Breast epithelium (tissue), 4 donors: ENCODE results near the gene WFIKKN2. TPM values are rescaled to one million over a fixed set of nuclear protein-coding genes. Genes with fewer than 3 reads are reported as not detected.

Experiments used
- DNase-seq, 2 donors: peaks; one replicate each; pipeline ENCODE4 v3.0.0-alpha.2; 2019; ENCODE audit warnings: low spot score in 2 of 2
- H3K27ac ChIP-seq, 2 donors: fragments of 200-600 bp; sonication (generic) in 1 of 2; one replicate each; pipeline ENCODE4 v1.5.1; 2016 to 2019; ENCODE audit warnings: mild to moderate bottlenecking in 1 of 2
- H3K27me3 ChIP-seq, 2 donors: fragments of 200-600 bp; sonication (generic) in 1 of 2; one replicate each; pipeline versions ENCODE4 v1.5.1 to v1.6.0; 2017 to 2019; ENCODE audit warnings: control low read depth in 1 of 2, mild to moderate bottlenecking in 1 of 2
- H3K36me3 ChIP-seq: fragments of 200-600 bp; one replicate; pipeline ENCODE4 v1.5.1; 2019
- H3K4me1 ChIP-seq, 2 donors: fragments of 200-600 bp; sonication (generic); one replicate each; pipeline ENCODE4 v1.5.1; 2016 to 2019; ENCODE audit warnings: control low read depth in 1 of 2
- H3K4me3 ChIP-seq, 3 donors: fragments of 200-600 bp; sonication (generic); 1 replicate in 2 of 3; 2 replicates in 1 of 3; pipeline ENCODE4 v1.5.1; 2016 to 2019; ENCODE audit warnings: mild to moderate bottlenecking in 3 of 3, moderate library complexity in 2 of 3
- H3K9me3 ChIP-seq, 2 donors: fragments of 200-600 bp; sonication (generic) in 1 of 2; one replicate each; pipeline ENCODE4 v1.5.1; 2016 to 2019; ENCODE audit warnings: control low read depth in 1 of 2
- POLR2A ChIP-seq: fragments of 450-650 bp; IDR thresholded peaks from one replicate; pipeline ENCODE4 v1.6.1; 2016; ENCODE audit warnings: antibody characterized with exemption, mild to moderate bottlenecking, moderate library complexity
- POLR2AphosphoS5 ChIP-seq, 3 donors: sonication (generic); formaldehyde crosslinking; IDR thresholded peaks; one replicate each; pipeline ENCODE4 v1.6.1; 2017; ENCODE audit warnings: antibody characterized with exemption in 3 of 3
- intact Hi-C: fragments of 100-400 bp; cut with DNase I; formaldehyde crosslinking; loops from one replicate; pipeline ENCODE4 v1.15.1; 2023; ENCODE audit warnings: low total_unique reads
- total RNA-seq, 3 donors: library from RNA; depleted of rRNA; stranded (reverse); fragments of >200 nt; gene quantifications; one replicate each; pipeline ENCODE4 v1.1.0, GENCODE V29; 2016
- TF ChIP-seq, protein P1 (sequence below), 3 donors: fragments of 450-650 bp; IDR thresholded peaks; one replicate each; pipeline ENCODE4 v1.5.1; 2016 to 2017; ENCODE audit warnings: antibody characterized with exemption in 3 of 3, mild to moderate bottlenecking in 3 of 3, moderate library complexity in 3 of 3

WFIKKN2 gene
- total RNA-seq, 3 donors from 2014 or later: not detected

DNA sequence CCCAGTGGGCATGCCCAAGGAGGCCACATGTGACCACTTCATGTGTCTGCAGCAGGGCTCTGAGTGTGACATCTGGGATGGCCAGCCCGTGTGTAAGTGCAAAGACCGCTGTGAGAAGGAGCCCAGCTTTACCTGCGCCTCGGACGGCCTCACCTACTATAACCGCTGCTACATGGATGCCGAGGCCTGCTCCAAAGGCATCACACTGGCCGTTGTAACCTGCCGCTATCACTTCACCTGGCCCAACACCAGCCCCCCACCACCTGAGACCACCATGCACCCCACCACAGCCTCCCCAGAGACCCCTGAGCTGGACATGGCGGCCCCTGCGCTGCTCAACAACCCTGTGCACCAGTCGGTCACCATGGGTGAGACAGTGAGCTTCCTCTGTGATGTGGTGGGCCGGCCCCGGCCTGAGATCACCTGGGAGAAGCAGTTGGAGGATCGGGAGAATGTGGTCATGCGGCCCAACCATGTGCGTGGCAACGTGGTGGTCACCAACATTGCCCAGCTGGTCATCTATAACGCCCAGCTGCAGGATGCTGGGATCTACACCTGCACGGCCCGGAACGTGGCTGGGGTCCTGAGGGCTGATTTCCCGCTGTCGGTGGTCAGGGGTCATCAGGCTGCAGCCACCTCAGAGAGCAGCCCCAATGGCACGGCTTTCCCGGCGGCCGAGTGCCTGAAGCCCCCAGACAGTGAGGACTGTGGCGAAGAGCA is 4.4 kb downstream of the WFIKKN2 start:
- no peak for DNase-seq
- no peak overlapping the region for H3K27ac ChIP-seq
- TF ChIP-seq POLR2A: no peak
- TF ChIP-seq POLR2AphosphoS5 (IDR thresholded peaks at IDR 0.05): no peak
- TF ChIP-seq, protein P1, sequence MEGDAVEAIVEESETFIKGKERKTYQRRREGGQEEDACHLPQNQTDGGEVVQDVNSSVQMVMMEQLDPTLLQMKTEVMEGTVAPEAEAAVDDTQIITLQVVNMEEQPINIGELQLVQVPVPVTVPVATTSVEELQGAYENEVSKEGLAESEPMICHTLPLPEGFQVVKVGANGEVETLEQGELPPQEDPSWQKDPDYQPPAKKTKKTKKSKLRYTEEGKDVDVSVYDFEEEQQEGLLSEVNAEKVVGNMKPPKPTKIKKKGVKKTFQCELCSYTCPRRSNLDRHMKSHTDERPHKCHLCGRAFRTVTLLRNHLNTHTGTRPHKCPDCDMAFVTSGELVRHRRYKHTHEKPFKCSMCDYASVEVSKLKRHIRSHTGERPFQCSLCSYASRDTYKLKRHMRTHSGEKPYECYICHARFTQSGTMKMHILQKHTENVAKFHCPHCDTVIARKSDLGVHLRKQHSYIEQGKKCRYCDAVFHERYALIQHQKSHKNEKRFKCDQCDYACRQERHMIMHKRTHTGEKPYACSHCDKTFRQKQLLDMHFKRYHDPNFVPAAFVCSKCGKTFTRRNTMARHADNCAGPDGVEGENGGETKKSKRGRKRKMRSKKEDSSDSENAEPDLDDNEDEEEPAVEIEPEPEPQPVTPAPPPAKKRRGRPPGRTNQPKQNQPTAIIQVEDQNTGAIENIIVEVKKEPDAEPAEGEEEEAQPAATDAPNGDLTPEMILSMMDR (IDR thresholded peaks at IDR 0.05): no peak
- H3K27me3 ChIP-seq: no peaks in the 10 kb centered on the region
- H3K9me3 ChIP-seq: no peaks in the 10 kb centered on the region
- no peak overlapping the region for H3K4me3 ChIP-seq
- no peaks in the 10 kb centered on the region for H3K4me1 ChIP-seq
- H3K36me3 ChIP-seq: no peaks in the 10 kb centered on the region
- intact Hi-C loops: loop anchor here (5.0 to 10.0 kb wide), 2 partner anchors 52 to 295 kb away; partner anchors contain the start of gene SPATA20

DNA sequence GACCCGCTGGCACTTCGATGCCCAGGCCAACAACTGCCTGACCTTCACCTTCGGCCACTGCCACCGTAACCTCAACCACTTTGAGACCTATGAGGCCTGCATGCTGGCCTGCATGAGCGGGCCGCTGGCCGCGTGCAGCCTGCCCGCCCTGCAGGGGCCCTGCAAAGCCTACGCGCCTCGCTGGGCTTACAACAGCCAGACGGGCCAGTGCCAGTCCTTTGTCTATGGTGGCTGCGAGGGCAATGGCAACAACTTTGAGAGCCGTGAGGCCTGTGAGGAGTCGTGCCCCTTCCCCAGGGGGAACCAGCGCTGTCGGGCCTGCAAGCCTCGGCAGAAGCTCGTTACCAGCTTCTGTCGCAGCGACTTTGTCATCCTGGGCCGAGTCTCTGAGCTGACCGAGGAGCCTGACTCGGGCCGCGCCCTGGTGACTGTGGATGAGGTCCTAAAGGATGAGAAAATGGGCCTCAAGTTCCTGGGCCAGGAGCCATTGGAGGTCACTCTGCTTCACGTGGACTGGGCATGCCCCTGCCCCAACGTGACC is 5.0 kb downstream of the WFIKKN2 start:
- TF ChIP-seq, protein P1 (IDR thresholded peaks at IDR 0.05): no peak
- TF ChIP-seq POLR2AphosphoS5 (IDR thresholded peaks at IDR 0.05) (no peak), POLR2A (no peak)
- no peak overlapping the region for H3K4me3 ChIP-seq
- no peaks in the 10 kb centered on the region for H3K4me1 ChIP-seq
- H3K27me3 ChIP-seq: no peaks in the 10 kb centered on the region
- DNase-seq: no peak
- no peaks in the 10 kb centered on the region for H3K36me3 ChIP-seq
- H3K27ac ChIP-seq: no peak overlapping the region
- H3K9me3 ChIP-seq: no peaks in the 10 kb centered on the region
- intact Hi-C loops: loop anchor here (5.0 to 10.0 kb wide), 2 partner anchors 53 to 296 kb away; partner anchors contain the start of gene SPATA20

DNA sequence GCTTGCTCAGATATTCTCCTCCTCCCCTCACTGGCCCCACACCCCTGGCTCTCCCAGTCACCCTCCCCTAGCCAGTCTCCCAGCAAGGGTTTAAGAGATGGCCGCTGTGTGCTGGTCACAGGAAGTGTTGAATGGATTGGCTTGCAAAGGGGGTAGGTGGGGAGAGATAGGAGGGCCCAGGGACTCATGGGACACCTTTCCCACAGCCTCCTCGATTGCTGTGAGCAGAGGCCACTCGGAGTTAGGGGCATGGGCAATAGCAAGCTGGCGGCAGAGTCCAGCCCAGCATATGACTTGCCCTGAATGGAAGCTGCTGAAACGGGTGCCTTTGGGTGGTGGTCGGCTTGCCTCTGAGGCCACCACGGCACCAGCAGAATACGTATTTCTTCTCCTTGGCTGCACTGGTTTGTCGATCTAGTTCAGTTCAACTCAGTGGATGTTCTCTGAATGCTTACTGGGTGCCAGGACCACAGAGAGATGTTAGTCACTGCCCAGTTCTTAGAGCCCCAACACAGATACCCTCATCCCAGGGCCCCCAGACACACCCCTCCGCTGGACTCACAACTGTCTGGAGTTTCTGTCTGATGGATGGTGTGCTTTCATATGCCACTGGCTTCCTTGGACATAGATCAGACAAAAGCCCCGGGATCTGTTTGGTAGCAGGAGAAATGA is 6.0 kb downstream of the WFIKKN2 start:
- no peak overlapping the region for H3K27ac ChIP-seq
- no peaks in the 10 kb centered on the region for H3K27me3 ChIP-seq
- no peak for DNase-seq
- H3K9me3 ChIP-seq: no peaks in the 10 kb centered on the region
- H3K36me3 ChIP-seq: no peaks in the 10 kb centered on the region
- H3K4me1 ChIP-seq: no peaks in the 10 kb centered on the region
- TF ChIP-seq, protein P1 (IDR thresholded peaks at IDR 0.05): no peak
- TF ChIP-seq POLR2A: no peak
- TF ChIP-seq POLR2AphosphoS5 (IDR thresholded peaks at IDR 0.05): no peak
- intact Hi-C loops: loop anchor here (5.0 to 10.0 kb wide), 2 partner anchors 54 to 297 kb away; partner anchors contain the start of gene SPATA20
- no peak overlapping the region for H3K4me3 ChIP-seq

DNA sequence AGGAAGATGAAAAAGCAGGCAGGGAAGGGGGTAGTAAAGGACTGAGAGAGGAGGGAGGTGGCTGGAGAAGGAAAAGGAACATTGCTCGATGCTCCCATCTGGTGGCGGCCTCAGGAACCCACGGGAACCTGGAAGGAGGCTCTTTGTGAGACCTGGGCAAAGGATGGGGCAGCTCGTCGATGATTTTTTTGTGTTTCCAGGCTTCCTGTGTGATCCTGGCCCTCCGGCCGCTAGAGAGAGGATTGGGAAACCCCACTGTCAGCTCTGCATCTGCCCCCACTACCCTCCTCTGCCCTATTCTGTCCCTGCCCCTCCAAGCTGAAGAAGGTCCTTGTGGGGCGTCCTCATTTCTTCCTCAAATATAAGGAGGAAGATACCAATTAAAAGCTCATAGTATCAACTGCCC is 6.6 kb downstream of the WFIKKN2 start:
- TF ChIP-seq POLR2A (no peak), POLR2AphosphoS5 (IDR thresholded peaks at IDR 0.05) (peak in 1 of 3 donors; percentile 35)
- TF ChIP-seq, protein P1 (IDR thresholded peaks at IDR 0.05): peak; percentile 70 to 94 (median 76)
- Histone ChIP-seq H3K36me3 (no peaks in the 10 kb centered on the region), H3K4me1 (no peaks in the 10 kb centered on the region), H3K27ac (no peak overlapping the region), H3K9me3 (no peaks in the 10 kb centered on the region), H3K4me3 (no peak overlapping the region), H3K27me3 (no peaks in the 10 kb centered on the region)
- intact Hi-C loops: loop anchor here (5.0 to 10.0 kb wide), 2 partner anchors 55 to 297 kb away; partner anchors contain the start of gene SPATA20
- peak; percentile 62 to 79 for DNase-seq
